ENCODE results near the gene DEXI. TPM values are rescaled to one million over a fixed set of nuclear protein-coding genes. Genes with fewer than 3 reads are reported as not detected.

The DEXI gene
- total and polyA plus RNA-seq, 4 donors = 19.5 to 35.5 (median 28.0) TPM

DNA sequence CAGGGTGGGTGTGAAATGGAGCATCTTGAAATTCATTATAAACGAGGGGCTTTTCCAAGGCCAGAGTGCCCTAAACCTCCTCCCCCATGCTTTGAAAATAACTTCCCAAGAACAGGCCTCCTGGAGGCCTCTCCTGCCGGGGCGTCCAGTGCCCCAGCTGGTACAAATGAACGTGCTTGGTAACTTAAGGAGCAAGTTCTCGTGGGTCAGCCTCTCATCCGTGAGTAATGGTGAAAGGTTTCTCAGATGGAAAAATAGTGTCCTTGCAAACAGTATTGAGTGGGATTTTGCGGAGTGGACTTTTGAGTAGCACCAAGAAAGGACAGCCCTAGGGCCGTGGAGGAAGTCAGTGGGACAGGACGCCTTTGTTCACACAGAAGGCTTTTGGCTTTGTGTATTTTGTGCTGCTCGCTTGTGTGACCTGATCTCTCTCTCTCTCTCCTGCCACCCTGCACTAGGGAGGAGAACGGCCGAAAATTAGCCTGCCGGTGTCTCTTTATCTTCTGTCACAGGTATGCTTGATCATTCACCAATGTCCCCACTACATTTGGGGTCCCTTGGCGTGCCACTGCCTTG, 36.7 kb upstream of the DEXI start:
- WGBS, 2 donors = 78 to 88% methylated on average over 14 of the region's 14 CpGs
- peaks cover 0 to 33% (median 10%) of the 10 kb centered on the region in 4 donors for H3K36me3 ChIP-seq (ENCODE audit: control insufficient read depth in 4 of 4, insufficient read depth in 4 of 4, low read length in 4 of 4)
- ATAC-seq (ENCODE audit: insufficient read depth, low FRiP score) = no peak
- TF ChIP-seq, protein P1, sequence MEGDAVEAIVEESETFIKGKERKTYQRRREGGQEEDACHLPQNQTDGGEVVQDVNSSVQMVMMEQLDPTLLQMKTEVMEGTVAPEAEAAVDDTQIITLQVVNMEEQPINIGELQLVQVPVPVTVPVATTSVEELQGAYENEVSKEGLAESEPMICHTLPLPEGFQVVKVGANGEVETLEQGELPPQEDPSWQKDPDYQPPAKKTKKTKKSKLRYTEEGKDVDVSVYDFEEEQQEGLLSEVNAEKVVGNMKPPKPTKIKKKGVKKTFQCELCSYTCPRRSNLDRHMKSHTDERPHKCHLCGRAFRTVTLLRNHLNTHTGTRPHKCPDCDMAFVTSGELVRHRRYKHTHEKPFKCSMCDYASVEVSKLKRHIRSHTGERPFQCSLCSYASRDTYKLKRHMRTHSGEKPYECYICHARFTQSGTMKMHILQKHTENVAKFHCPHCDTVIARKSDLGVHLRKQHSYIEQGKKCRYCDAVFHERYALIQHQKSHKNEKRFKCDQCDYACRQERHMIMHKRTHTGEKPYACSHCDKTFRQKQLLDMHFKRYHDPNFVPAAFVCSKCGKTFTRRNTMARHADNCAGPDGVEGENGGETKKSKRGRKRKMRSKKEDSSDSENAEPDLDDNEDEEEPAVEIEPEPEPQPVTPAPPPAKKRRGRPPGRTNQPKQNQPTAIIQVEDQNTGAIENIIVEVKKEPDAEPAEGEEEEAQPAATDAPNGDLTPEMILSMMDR (IDR thresholded peaks at IDR 0.05; ENCODE audit: control extremely low read depth, extremely low read depth) = no peak
- no peaks in the 10 kb centered on the region for H3K9me3 ChIP-seq (ENCODE audit: control insufficient read depth in 4 of 4, insufficient read depth in 3 of 4, low read length in 3 of 4)
- no peaks in the 10 kb centered on the region for H3K27me3 ChIP-seq (ENCODE audit: control insufficient read depth in 3 of 3, insufficient read depth in 3 of 3, low read length in 2 of 3)
- H3K4me1 ChIP-seq (ENCODE audit: control insufficient read depth in 5 of 5, insufficient read depth in 5 of 5, low read length in 5 of 5) = peaks cover 0 to 57% (median 22%) of the 10 kb centered on the region in 5 donors
- no peak for DNase-seq
- peak overlapping the region in 1 of 2 donors; percentile 86 for H3K27ac ChIP-seq (ENCODE audit: low read depth in 1 of 2, low read length in 1 of 2)
- no peak overlapping the region for H3K4me3 ChIP-seq
- H3K9ac ChIP-seq (ENCODE audit: insufficient read depth in 1 of 2, low read length in 2 of 2) = peak overlapping the region in 1 of 2 donors; percentile 54

DNA sequence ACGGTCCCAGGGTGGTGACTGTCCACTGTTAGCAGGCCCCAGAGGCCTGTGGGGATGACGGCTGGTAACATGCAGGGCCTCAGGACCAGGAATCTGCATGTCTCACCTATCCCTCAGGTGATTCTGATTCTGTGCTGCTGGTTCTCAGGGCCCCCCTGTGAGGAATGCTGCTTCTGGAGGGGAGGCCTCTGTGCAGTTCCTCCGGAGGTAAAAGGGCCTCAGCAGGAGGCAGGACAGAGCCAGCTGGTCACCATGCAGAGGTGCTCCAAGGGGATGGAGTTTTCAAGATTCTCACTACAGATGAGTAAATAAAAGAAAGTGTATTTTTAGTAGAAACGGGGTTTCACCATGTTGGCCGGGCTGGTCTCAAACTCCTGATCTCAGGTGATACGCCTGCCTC, 35.9 kb upstream of the DEXI start:
- ATAC-seq (ENCODE audit: insufficient read depth, low FRiP score) = no peak
- no peaks in the 10 kb centered on the region for H3K9me3 ChIP-seq (ENCODE audit: control insufficient read depth in 4 of 4, insufficient read depth in 3 of 4, low read length in 3 of 4)
- no peak overlapping the region for H3K4me3 ChIP-seq
- 89 to 93% methylated on average over 6 of the region's 6 CpGs for WGBS, 2 donors
- H3K9ac ChIP-seq (ENCODE audit: insufficient read depth in 1 of 2, low read length in 2 of 2) = no peak overlapping the region
- H3K36me3 ChIP-seq (ENCODE audit: control insufficient read depth in 4 of 4, insufficient read depth in 4 of 4, low read length in 4 of 4) = peaks cover 0 to 27% (median 9%) of the 10 kb centered on the region in 4 donors
- no peaks in the 10 kb centered on the region for H3K27me3 ChIP-seq (ENCODE audit: control insufficient read depth in 3 of 3, insufficient read depth in 3 of 3, low read length in 2 of 3)
- TF ChIP-seq, protein P1 (IDR thresholded peaks at IDR 0.05; ENCODE audit: control extremely low read depth, extremely low read depth) = no peak
- peaks cover 0 to 61% (median 24%) of the 10 kb centered on the region in 5 donors for H3K4me1 ChIP-seq (ENCODE audit: control insufficient read depth in 5 of 5, insufficient read depth in 5 of 5, low read length in 5 of 5)
- H3K27ac ChIP-seq (ENCODE audit: low read depth in 1 of 2, low read length in 1 of 2) = peak overlapping the region in 1 of 2 donors; percentile 21
- no peak for DNase-seq

DNA sequence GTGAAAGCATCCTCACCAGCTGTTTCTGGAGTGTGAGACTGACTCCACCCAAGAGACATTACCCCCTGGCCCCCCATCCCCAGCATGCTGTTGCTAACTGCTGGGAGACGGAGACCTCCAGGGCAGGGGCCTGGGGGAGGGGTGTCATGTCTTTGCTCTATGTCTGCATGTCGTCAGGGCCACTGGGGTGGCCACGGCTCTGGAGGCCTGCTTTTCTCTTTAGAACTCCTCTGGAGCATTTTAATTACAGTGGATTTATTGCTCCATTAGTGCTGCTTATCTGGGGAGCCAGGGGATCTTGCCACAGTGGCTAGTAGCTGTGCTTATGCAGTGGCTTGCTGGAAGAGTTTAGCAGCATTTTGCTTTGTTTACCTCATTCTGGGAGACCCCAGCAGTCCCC, 34.4 kb upstream of the DEXI start:
- H3K9ac ChIP-seq (ENCODE audit: insufficient read depth in 1 of 2, low read length in 2 of 2) = peak overlapping the region in 1 of 2 donors; percentile 36
- no peak for ATAC-seq (ENCODE audit: insufficient read depth, low FRiP score)
- peaks cover 0 to 27% (median 7%) of the 10 kb centered on the region in 4 donors for H3K36me3 ChIP-seq (ENCODE audit: control insufficient read depth in 4 of 4, insufficient read depth in 4 of 4, low read length in 4 of 4)
- no peak overlapping the region for H3K4me3 ChIP-seq
- peaks cover 0 to 63% (median 24%) of the 10 kb centered on the region in 5 donors for H3K4me1 ChIP-seq (ENCODE audit: control insufficient read depth in 5 of 5, insufficient read depth in 5 of 5, low read length in 5 of 5)
- WGBS, 2 donors = 83 to 87% methylated on average over 3 of the region's 3 CpGs
- no peaks in the 10 kb centered on the region for H3K27me3 ChIP-seq (ENCODE audit: control insufficient read depth in 3 of 3, insufficient read depth in 3 of 3, low read length in 2 of 3)
- TF ChIP-seq, protein P1 (IDR thresholded peaks at IDR 0.05; ENCODE audit: control extremely low read depth, extremely low read depth) = no peak
- DNase-seq = peak; percentile 89 to 91 (median 90)
- H3K27ac ChIP-seq (ENCODE audit: low read depth in 1 of 2, low read length in 1 of 2) = no peak overlapping the region
- no peaks in the 10 kb centered on the region for H3K9me3 ChIP-seq (ENCODE audit: control insufficient read depth in 4 of 4, insufficient read depth in 3 of 4, low read length in 3 of 4)
